ENCODE measurements around the gene FKBP8. TPM values are rescaled to one million over a fixed set of nuclear protein-coding genes. Genes with fewer than 3 reads are reported as not detected.

The FKBP8 gene
- total RNA-seq, 1 experiment from 2014 or later: 243 TPM

- Histone ChIP-seq H3K9me3 (ENCODE audit: low read length) (no peaks in the 10 kb centered on the region), H3K4me2 (ENCODE audit: low read length) (no peak overlapping the region), H3K27ac (ENCODE audit: low read length) (no peak overlapping the region), H4K20me1 (ENCODE audit: low read length) (no peaks in the 10 kb centered on the region), H3K9ac (ENCODE audit: low read length) (no peak overlapping the region), H3K9me2 (replicated peaks; ENCODE audit: low read length) (no peaks in the 10 kb centered on the region), H3F3A (ENCODE audit: low read length, unreplicated experiment) (no peaks in the 10 kb centered on the region), H3K4me1 (ENCODE audit: insufficient read depth, low read length) (peaks cover 18% of the 10 kb centered on the region), H2AFZ (ENCODE audit: low read length) (no peak overlapping the region), H3K4me3 (ENCODE audit: low read length) (no peak overlapping the region), H3K36me3 (ENCODE audit: low read depth, low read length) (no peaks in the 10 kb centered on the region), H3K27me3 (ENCODE audit: low read length) (no peaks in the 10 kb centered on the region), H3K79me2 (ENCODE audit: low read length) (peaks cover 13% of the 10 kb centered on the region)
- BruUV-seq (replicated peaks): no TSS peak
- no peak for DNase-seq
- intact Hi-C loops (cut with micrococcal nuclease): no loop called here
- ChIA-PET POLR2A (ENCODE audit: unreplicated experiment) (no interaction called here), CTCF (no interaction called here)
- TF ChIP-seq EZH2 (IDR thresholded peaks at IDR 0.05; ENCODE audit: low read length, unreplicated experiment): no peak
- no peak for TF ChIP-seq EZH2phosphoT487 (IDR thresholded peaks at IDR 0.05; ENCODE audit: borderline replicate concordance, low read length)
- no peak for TF ChIP-seq CTCF (conservative IDR thresholded peaks at IDR 0.05; ENCODE audit: low read depth, low read length)
- ATAC-seq: no peak
These were observed 44.2 kb upstream of the FKBP8 start for GRCh38 chr19:18587561-18587960.

DNA sequence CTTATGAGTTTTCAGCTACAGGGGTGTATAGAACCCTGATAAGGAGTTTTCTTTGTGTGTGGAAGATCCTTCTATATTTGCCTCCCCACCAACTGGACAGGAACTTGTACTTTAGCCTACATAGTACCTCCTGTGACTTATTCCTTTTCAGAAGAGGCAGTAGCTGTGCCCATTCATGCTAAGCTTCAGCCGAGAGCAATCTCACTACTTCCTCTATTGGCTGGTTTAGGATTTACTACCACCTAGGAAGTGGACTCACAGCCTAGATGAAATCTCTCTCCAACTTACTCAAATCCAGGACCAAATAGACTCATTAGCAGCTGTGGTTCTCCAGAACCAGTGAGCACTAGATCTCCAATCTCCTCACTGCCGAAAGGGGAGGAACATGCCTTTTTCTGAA, 42.9 kb upstream of the FKBP8 start:
- POLR2A ChIA-PET (ENCODE audit: unreplicated experiment): no interaction called here
- no peak for ATAC-seq
- H3F3A ChIP-seq (ENCODE audit: low read length, unreplicated experiment): no peaks in the 10 kb centered on the region
- peaks cover 18% of the 10 kb centered on the region for H3K4me1 ChIP-seq (ENCODE audit: insufficient read depth, low read length)
- peaks cover 13% of the 10 kb centered on the region for H3K79me2 ChIP-seq (ENCODE audit: low read length)
- H2AFZ ChIP-seq (ENCODE audit: low read length): no peak overlapping the region
- H3K36me3 ChIP-seq (ENCODE audit: low read depth, low read length): no peaks in the 10 kb centered on the region
- CTCF ChIA-PET: no interaction called here
- no peak overlapping the region for H3K27ac ChIP-seq (ENCODE audit: low read length)
- TF ChIP-seq CTCF (conservative IDR thresholded peaks at IDR 0.05; ENCODE audit: low read depth, low read length): no peak; the same call in 1 of the 2 replicates
- TF ChIP-seq EZH2phosphoT487 (IDR thresholded peaks at IDR 0.05; ENCODE audit: borderline replicate concordance, low read length): no peak
- TF ChIP-seq EZH2 (IDR thresholded peaks at IDR 0.05; ENCODE audit: low read length, unreplicated experiment): no peak
- no peak overlapping the region for H3K4me2 ChIP-seq (ENCODE audit: low read length)
- intact Hi-C loops (cut with micrococcal nuclease): no loop called here
- no peaks in the 10 kb centered on the region for H4K20me1 ChIP-seq (ENCODE audit: low read length)
- H3K9me2 ChIP-seq (replicated peaks; ENCODE audit: low read length): no peaks in the 10 kb centered on the region
- H3K4me3 ChIP-seq (ENCODE audit: low read length): no peak overlapping the region
- no peak overlapping the region for H3K9ac ChIP-seq (ENCODE audit: low read length)
- no peak for DNase-seq
- no peaks in the 10 kb centered on the region for H3K9me3 ChIP-seq (ENCODE audit: low read length)
- no peaks in the 10 kb centered on the region for H3K27me3 ChIP-seq (ENCODE audit: low read length)
- no TSS peak for BruUV-seq (replicated peaks)

DNA sequence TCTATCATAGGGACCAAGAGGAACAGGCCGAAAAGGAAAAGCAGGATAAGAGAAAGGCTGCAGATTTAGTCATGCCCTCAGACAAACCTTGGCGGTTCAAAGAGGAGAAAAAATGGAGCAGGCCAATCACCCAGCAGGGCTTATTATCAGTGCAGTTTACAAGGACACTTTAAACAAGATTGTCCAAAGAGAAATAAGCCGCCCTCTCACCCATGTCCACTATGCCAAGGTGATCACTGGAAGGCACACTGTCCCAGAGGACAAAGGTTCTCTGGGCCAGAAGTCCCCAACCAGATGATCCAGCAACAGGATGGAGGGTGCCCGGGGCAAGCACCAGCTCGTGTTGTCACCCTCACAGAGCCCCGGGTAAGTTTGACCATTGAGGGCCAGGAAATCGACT, 36.9 kb upstream of the FKBP8 start:
- TF ChIP-seq EZH2phosphoT487 (IDR thresholded peaks at IDR 0.05; ENCODE audit: borderline replicate concordance, low read length) (no peak), EZH2 (IDR thresholded peaks at IDR 0.05; ENCODE audit: low read length, unreplicated experiment) (no peak), CTCF (conservative IDR thresholded peaks at IDR 0.05; ENCODE audit: low read depth, low read length) (no peak)
- no TSS peak for BruUV-seq (replicated peaks)
- no peak overlapping the region for H3K9ac ChIP-seq (ENCODE audit: low read length)
- no peak overlapping the region for H3K27ac ChIP-seq (ENCODE audit: low read length)
- no peaks in the 10 kb centered on the region for H3K9me2 ChIP-seq (replicated peaks; ENCODE audit: low read length)
- H4K20me1 ChIP-seq (ENCODE audit: low read length): peaks cover 2% of the 10 kb centered on the region
- H3K4me3 ChIP-seq (ENCODE audit: low read length): no peak overlapping the region
- H2AFZ ChIP-seq (ENCODE audit: low read length): no peak overlapping the region
- intact Hi-C loops (cut with micrococcal nuclease): no loop called here
- H3K79me2 ChIP-seq (ENCODE audit: low read length): peaks cover 1% of the 10 kb centered on the region; the same call in 1 of the 2 replicates
- H3K36me3 ChIP-seq (ENCODE audit: low read depth, low read length): peaks cover 12% of the 10 kb centered on the region
- POLR2A ChIA-PET (ENCODE audit: unreplicated experiment): interaction anchor here (0.6 to 0.8 kb wide), 2 partner anchors 8 to 108 kb away, joined by 3 to 7 read pairs; no protein-coding TSS in a partner anchor
- no peak for DNase-seq
- CTCF ChIA-PET: no interaction called here
- no peaks in the 10 kb centered on the region for H3F3A ChIP-seq (ENCODE audit: low read length, unreplicated experiment)
- no peaks in the 10 kb centered on the region for H3K4me1 ChIP-seq (ENCODE audit: insufficient read depth, low read length)
- no peak for ATAC-seq
- no peaks in the 10 kb centered on the region for H3K27me3 ChIP-seq (ENCODE audit: low read length)
- H3K4me2 ChIP-seq (ENCODE audit: low read length): no peak overlapping the region
- H3K9me3 ChIP-seq (ENCODE audit: low read length): no peaks in the 10 kb centered on the region

All from PC-3 (cell line).